GM10266 (cell line): ENCODE results near the gene LRPPRC.

Experiments
- DNase-seq: peaks from one replicate; pipeline ENCODE4 v3.0.0; 2012; ENCODE audit errors: extremely low spot score
- TF ChIP-seq, protein P1 (sequence below): IDR thresholded peaks from 2 replicates; pipeline ENCODE4 v1.5.1; 2012; ENCODE audit warnings: mild to moderate bottlenecking, low read depth; ENCODE audit not compliant: control insufficient read depth, insufficient read depth; ENCODE audit errors: missing control alignments

LRPPRC gene

DNA sequence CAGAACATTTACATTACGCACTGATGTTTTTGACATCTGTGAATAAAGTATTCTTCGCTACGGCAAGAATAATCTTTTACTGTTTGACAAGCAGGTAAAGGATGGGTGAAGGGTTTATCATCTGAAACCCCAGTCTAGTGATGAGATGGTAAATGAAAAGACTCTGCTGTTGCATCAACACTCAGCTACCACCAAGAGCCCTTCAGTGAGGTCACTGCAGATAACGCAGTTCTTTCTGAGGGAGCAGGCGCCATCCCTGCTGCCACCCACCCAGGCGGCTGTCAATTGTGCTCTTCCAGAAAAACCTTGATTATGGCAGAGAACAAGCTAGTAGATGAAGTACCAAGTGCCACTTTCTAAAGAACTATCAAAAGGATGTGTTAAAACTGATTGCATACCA is 98.3 kb downstream of the LRPPRC start:
- TF ChIP-seq, protein P1, sequence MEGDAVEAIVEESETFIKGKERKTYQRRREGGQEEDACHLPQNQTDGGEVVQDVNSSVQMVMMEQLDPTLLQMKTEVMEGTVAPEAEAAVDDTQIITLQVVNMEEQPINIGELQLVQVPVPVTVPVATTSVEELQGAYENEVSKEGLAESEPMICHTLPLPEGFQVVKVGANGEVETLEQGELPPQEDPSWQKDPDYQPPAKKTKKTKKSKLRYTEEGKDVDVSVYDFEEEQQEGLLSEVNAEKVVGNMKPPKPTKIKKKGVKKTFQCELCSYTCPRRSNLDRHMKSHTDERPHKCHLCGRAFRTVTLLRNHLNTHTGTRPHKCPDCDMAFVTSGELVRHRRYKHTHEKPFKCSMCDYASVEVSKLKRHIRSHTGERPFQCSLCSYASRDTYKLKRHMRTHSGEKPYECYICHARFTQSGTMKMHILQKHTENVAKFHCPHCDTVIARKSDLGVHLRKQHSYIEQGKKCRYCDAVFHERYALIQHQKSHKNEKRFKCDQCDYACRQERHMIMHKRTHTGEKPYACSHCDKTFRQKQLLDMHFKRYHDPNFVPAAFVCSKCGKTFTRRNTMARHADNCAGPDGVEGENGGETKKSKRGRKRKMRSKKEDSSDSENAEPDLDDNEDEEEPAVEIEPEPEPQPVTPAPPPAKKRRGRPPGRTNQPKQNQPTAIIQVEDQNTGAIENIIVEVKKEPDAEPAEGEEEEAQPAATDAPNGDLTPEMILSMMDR: no peak
- DNase-seq: no peak

DNA sequence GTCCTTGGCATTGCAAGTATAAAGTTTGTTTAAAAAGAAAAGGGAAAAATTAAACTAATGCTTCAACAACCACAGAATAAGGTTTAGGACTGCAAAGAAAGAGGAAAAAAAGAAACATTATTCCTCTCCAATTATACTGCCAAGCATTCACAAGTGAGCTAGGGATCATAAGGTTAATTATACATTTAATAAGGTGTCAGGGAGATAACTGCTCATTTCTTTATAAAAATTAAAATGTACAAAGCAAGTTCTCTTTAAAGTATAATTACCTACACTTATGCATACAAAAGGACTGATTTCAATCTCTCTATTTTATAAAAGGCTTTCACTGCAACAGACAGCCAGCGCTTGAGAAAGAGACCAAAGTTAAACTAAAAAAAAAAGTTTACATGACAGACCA is 98.9 kb downstream of the LRPPRC start:
- no peak for DNase-seq
- TF ChIP-seq, protein P1: no peak

DNA sequence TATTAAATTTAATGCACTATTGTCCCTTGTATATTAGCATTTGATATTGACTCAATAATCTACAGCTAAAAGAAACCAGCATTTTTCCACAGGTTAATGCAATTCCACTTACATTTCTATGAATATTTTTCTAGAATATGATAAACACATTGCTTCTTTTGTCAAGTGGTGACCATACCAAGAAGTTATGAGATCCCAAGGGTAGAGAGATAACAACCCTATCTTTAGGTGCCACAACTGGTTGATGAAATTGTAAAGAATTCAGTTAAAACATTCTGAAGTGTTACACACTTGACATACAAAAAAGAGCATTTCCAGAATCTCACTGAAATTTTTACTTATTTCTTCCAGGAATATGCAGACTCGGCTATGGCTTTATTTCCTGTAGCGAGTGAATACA is 101.0 kb downstream of the LRPPRC start:
- TF ChIP-seq, protein P1: no peak
- no peak for DNase-seq

DNA sequence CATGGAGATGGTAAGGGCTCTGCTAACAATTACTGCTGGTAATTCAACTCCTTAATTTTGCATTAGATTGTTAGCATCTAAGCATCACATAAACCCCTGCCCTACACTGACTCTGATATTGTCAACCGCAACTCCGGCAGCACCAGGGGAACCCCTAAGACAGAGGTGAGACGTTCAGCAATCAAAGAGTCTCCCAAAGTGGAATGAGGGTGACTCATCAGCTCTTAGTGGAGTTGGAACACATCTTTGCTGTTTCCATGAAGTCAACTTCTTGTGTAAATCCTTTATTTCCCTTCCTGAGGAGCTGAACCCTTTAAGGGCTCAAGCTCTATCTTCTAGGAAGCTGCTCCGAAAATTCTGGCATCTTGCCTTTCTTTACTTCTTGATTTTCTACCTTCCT is 104.9 kb downstream of the LRPPRC start:
- DNase-seq: no peak
- TF ChIP-seq, protein P1: no peak

DNA sequence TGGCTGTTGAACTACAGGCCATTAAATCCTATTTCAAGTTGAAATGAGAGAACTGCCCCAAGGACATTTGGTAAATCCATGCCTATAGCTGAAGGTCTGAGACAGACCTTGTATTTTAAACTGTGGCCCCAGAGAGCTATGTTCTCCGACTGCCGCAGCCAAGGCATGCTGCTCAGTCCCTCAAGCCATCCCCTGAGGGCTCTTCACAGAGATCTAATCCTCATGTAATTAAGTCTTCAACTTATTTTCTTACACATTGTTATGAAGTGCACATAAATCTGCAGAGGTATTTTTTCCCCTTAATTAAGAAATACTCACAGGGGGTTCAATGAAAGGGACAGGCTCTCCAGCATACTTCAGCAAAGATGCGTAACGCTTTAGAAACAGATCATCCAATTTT is 106.4 kb downstream of the LRPPRC start:
- DNase-seq: no peak
- TF ChIP-seq, protein P1: no peak

DNA sequence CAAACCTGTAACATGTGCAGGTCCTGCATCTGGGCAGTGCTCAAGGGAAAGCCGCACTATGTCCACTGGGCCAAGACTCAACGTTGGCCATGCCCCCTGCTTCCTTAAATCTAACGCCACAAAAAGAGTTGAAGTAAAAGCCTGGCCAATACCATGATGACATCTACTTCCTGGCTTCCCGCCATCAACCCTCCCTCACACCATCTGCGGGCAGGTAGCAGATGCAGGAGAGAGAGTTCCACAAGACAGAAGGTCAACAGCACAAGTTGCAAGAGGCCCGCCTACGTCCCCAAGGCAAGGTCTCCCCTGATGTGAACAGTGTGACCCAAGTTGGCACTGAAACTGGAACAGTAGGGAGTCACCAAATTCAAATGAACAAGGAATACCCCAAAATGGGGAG is 108.6 kb downstream of the LRPPRC start:
- TF ChIP-seq, protein P1: no peak
- no peak for DNase-seq

DNA sequence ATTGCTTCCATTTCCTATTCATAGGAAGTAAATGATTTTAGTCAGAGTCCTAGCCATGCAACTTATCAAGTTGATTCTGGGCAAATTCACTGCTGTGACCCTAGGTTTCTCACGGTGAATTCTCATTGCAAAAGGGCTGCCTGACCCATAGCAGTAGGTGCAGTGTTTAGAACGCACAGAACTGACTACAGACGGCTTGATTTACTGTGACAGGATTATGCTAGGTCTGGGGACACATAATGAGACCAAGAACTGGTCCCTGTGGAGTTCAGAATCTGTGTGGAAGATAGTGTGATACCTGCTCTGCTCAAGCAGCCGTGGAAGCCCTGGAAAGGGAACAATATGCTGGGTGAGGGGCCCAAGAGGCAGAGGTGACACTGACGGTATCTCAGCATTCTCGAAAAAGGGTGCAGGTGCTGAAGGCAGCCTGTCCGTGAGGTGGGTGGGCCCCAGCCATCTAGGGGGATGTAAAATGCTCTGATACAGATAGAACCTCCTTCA is 110.6 kb downstream of the LRPPRC start:
- TF ChIP-seq, protein P1: no peak
- no peak for DNase-seq
